ENCODE data around the gene FAM3A.

FAM3A gene

DNA sequence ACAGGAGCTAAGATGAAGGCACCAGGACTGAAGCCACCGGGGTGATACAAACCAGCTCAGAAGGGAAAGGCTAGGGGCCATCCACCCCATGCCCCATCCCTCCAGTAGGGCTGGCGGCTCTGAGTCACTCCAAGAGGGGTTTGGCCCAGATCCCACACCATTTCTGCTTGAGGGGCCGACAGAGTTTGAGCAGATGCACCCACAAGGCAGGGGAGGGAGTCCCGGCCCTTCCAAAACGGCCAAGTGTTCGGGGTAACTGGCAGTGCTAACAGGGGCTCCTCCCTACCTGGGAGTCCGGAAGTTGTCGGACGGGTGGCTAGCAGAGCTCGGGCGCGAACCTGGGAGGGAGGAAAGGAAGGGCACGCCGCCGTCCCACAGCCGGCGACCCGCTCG, 26.0 kb downstream of the FAM3A start:
- TF ChIP-seq, protein P1, sequence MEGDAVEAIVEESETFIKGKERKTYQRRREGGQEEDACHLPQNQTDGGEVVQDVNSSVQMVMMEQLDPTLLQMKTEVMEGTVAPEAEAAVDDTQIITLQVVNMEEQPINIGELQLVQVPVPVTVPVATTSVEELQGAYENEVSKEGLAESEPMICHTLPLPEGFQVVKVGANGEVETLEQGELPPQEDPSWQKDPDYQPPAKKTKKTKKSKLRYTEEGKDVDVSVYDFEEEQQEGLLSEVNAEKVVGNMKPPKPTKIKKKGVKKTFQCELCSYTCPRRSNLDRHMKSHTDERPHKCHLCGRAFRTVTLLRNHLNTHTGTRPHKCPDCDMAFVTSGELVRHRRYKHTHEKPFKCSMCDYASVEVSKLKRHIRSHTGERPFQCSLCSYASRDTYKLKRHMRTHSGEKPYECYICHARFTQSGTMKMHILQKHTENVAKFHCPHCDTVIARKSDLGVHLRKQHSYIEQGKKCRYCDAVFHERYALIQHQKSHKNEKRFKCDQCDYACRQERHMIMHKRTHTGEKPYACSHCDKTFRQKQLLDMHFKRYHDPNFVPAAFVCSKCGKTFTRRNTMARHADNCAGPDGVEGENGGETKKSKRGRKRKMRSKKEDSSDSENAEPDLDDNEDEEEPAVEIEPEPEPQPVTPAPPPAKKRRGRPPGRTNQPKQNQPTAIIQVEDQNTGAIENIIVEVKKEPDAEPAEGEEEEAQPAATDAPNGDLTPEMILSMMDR (IDR thresholded peaks at IDR 0.05; ENCODE audit: low read depth, low read length), result no peak
- no peak for DNase-seq (ENCODE audit: extremely low read depth, low read depth)

DNA sequence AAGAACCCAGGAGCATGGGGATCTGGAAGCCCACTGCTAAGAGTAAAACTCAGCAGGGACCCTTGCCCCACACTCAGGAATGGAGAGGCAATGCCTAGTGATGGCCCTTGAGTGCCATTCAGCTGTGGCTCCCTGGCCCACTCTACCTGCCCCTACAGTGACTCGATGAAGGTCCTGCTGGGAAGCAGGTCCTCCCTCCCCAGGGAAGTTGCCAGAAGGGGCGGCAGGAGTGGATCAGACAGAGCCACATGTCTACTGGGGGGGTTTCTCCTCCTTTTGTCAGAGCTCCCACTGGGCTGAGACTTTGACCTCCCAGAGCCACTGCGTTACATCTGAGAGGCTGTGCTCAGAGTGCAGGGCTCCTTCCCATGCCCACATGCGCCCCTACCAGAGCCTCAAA, 26.9 kb downstream of the FAM3A start:
- TF ChIP-seq, protein P1 (IDR thresholded peaks at IDR 0.05; ENCODE audit: low read depth, low read length), result no peak
- no peak for DNase-seq (ENCODE audit: extremely low read depth, low read depth)

DNA sequence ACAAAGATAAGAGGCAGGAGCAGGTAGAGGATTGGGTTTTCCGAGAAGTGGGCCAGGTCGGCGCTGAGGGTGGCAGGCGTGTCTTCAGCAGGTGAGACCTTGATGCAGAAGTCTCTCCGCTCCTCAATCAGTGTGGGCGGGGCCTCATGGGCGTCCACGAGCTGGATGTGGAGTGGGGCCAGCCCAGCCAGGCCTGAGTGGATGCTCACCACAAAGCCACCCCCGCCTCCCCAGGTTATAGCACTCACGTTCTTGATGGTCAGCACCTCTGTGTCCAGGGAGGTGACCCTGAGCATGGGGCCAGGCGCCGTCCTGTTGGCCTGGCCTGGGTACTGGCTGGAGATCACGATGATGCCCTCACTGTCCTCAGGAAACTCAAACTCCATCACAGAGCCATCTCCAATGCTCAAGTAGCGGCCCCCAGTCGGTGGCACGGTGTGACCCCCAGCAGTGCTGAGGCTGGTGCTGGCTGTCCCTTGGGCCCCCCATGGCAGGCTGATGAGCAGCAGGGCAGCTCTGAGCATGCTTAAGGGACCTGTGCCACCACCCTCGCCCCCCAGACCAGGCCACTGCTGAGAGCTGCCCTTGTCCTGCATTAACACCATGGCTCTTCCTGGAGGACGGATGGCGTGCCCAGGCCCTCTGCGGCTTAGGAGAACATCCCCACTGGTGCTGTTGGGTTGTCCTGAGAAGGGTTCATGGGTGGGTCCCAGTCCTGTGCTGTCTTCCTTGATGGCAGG, 27.5 kb downstream of the FAM3A start:
- TF ChIP-seq, protein P1 (IDR thresholded peaks at IDR 0.05; ENCODE audit: low read depth, low read length), result no peak
- no peak for DNase-seq (ENCODE audit: extremely low read depth, low read depth)

DNA sequence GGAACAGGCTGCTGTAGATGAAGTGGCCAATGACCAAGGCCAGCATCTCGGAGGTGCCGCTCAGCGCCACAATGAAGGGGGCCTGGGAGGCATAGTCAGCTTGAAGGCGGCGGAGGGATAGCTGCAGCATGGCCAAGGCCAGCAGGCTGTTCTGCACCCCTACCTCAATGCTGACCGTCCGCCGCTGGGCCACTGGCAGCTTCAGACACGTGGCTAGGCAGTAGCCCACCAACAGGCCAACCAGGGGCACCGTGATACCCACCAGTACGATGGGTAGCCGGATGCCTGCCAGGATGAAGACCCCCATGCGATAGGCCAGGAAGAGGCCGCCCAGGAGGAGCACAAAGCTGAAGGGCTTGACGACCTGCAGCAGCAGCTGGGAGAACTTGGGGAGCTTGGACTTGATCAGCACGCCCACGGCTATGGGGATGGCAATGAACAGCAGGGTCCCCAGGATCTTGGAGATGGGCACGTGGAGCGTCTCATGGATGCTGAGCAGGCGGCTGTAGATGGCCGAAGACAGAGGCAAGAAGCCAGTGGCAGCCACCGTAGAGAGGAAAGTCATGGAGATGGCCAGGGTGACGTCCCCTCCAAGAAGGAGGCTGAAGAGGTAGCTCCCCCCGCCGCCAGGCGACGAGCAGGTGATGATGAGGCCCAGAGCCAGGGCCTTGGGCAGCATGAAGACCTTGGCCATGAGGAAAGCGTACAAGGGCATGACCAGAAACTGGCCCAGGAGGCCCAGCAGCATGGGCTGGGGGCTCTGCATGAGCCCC, 28.3 kb downstream of the FAM3A start:
- no peak for DNase-seq (ENCODE audit: extremely low read depth, low read depth)

DNA sequence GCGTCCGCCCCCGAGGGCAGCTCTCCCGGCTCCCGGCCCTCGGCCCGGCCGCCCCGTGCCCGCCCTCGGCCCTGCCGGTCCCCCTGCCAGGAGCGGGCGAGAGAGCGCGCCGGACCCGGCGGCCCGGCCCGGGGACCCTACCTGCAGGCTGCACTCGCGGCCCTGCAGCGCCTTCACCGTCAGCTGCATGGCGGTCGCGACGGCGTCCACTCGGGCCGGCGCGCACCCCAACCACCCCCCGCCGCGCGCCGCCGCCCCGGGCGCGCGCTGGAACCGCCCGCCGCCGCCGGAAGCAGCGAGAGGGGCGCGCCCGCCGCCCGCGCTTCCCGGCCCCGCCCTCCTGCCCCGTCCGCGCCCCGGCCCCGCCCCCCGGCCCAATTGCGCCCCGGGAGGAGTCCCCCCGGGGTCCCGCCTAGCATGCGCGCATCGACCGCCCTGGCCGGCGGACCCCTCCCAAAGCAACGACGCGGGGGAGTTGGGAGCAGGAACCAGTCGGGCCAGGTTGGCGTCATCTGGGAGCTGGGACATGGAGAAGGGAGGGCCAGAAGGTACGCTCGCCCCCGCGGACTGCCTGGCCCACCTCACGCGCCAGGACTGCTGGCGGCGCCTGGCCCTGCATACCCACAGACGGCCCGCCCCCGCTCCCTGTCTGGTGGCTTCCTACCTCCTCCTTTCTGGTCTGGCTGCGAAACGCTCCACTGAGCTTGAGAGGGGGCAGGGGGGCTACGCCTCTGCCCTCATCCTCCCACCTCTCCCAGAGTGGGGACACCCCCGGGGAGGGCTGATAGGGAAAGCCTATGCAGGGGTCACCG, 29.4 kb downstream of the FAM3A start, which contains the start of gene UBL4A:
Gene UBL4A (minus strand): TSS at position 220 of the 812 bp plus-strand sequence. CDS start 31 bp downstream, at position 189.
- no peak for DNase-seq (ENCODE audit: extremely low read depth, low read depth)
- TF ChIP-seq, protein P1 (IDR thresholded peaks at IDR 0.05; ENCODE audit: low read depth, low read length), result no peak

More for the DNA sequence above, 28.3 kb downstream of the FAM3A start:
- TF ChIP-seq, protein P1 (IDR thresholded peaks at IDR 0.05; ENCODE audit: low read depth, low read length), result no peak

DNA sequence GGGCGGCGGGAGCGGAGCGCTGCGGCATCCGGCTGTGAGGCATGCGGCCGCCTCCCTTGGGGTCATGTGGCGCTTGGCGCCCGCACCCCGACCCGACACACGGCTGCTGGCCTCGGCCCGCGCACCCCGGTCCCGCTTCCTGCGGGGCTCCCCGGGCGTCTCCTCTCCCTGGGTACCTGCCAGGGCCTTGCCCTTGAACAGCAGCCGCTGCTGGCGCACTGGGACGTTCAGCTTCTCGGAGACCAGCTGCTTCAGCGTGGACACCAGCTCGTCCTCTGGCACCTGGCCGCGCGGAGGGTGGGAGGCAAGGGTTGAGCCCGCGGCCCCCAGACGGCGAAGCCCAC, 30.0 kb downstream of the FAM3A start:
- TF ChIP-seq, protein P1 (IDR thresholded peaks at IDR 0.05; ENCODE audit: low read depth, low read length), result no peak
- DNase-seq (ENCODE audit: extremely low read depth, low read depth), result no peak
